ENCODE data around the gene PSMD13. TPM values are rescaled to one million over a fixed set of nuclear protein-coding genes. Genes with fewer than 3 reads are reported as not detected.

The PSMD13 gene
- total RNA-seq, 1 experiment from 2014 or later = 179 TPM

DNA sequence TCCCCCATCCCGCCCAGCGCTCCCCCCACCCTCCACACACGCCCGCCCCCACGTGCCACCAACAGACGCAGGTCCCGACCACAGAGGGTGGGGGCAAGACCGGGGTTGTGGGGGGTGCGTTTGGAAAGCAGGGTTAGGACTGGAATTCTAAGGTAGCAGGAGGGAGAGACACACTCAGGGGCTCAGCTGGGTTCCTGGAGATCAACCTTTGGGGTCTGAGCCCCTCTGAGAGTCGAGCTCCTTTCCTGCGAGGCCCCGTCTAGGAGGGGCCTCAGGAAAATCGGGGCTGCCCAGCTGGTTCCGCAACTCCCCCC lies 52.6 kb downstream of the PSMD13 start:
- H3K4me2 ChIP-seq (ENCODE audit: low read length) = peak overlapping the region; percentile 90
- no peak overlapping the region for H2AFZ ChIP-seq (ENCODE audit: low read depth, low read length, poor library complexity, severe bottlenecking)
- H3K4me3 ChIP-seq (replicated peaks in 1 of 2; ENCODE audit: low read depth in 1 of 2, low read length in 2 of 2) = peak overlapping the region; percentile 59 to 63
- H3K4me1 ChIP-seq (ENCODE audit: control insufficient read depth in 1 of 2, insufficient read depth in 2 of 2, low read length in 2 of 2) = peaks cover 14 to 25% of the 10 kb centered on the region in 2 experiments
- ChIA-PET RAD21 (ENCODE audit: low non-redundant PET in 1 of 2, low total read pairs in 2 of 2, uncharacterized antibody in 2 of 2, unreplicated experiment in 2 of 2) (no interaction called here), CTCF (no interaction called here), POLR2A (no interaction called here)
- no peaks in the 10 kb centered on the region for H4K20me1 ChIP-seq (ENCODE audit: insufficient read depth)
- no peak for TF ChIP-seq ATF3 (IDR thresholded peaks at IDR 0.05)
- TF ChIP-seq EZH2 (IDR thresholded peaks at IDR 0.05) = no peak
- TF ChIP-seq, protein P1, sequence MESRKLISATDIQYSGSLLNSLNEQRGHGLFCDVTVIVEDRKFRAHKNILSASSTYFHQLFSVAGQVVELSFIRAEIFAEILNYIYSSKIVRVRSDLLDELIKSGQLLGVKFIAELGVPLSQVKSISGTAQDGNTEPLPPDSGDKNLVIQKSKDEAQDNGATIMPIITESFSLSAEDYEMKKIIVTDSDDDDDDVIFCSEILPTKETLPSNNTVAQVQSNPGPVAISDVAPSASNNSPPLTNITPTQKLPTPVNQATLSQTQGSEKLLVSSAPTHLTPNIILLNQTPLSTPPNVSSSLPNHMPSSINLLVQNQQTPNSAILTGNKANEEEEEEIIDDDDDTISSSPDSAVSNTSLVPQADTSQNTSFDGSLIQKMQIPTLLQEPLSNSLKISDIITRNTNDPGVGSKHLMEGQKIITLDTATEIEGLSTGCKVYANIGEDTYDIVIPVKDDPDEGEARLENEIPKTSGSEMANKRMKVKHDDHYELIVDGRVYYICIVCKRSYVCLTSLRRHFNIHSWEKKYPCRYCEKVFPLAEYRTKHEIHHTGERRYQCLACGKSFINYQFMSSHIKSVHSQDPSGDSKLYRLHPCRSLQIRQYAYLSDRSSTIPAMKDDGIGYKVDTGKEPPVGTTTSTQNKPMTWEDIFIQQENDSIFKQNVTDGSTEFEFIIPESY (IDR thresholded peaks at IDR 0.05; ENCODE audit: extremely low read depth, insufficient replicate concordance, low read length) = no peak
- no peak for TF ChIP-seq RAD21 (IDR thresholded peaks at IDR 0.05; ENCODE audit: low read depth)
- no peak for TF ChIP-seq SP1 (IDR thresholded peaks at IDR 0.05; ENCODE audit: low read depth)
- TF ChIP-seq, protein P2, sequence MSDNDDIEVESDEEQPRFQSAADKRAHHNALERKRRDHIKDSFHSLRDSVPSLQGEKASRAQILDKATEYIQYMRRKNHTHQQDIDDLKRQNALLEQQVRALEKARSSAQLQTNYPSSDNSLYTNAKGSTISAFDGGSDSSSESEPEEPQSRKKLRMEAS (IDR thresholded peaks at IDR 0.05) = no peak
- no peak for DNase-seq (ENCODE audit: low read depth, low spot score)
- intact Hi-C loops (cut with micrococcal nuclease) = loop anchor here (5.0 kb wide), 1 partner anchor 52 kb away; the partner anchor contains the start of genes PSMD13 and SIRT3
- no peaks in the 10 kb centered on the region for H3K9me2 ChIP-seq (ENCODE audit: insufficient read depth)
- H3K9me3 ChIP-seq (ENCODE audit: control insufficient read depth in 1 of 2, insufficient read depth in 1 of 2, low read depth in 1 of 2, low read length in 2 of 2) = no peaks in the 10 kb centered on the region
- peak; percentile 20 for ATAC-seq
- H3K79me2 ChIP-seq (ENCODE audit: insufficient read depth, low read length) = peaks cover 7% of the 10 kb centered on the region; the same call in 1 of the 2 replicates
- H3K27ac ChIP-seq (ENCODE audit: low read depth, low read length) = peak overlapping the region; percentile 56; the same call in 1 of the 2 replicates
- peak overlapping the region; percentile 68 for H3K9ac ChIP-seq (ENCODE audit: low read length)
- H3K36me3 ChIP-seq (ENCODE audit: control insufficient read depth in 1 of 2, insufficient read depth in 2 of 2, low read length in 2 of 2) = peaks cover 0 to 5% of the 10 kb centered on the region in 2 experiments; a peak in 3 of 4 replicates
- no peaks in the 10 kb centered on the region for H3K27me3 ChIP-seq (ENCODE audit: insufficient read depth, low read length)
- no TSS peak for BruUV-seq (replicated peaks)

Measured in HCT116 (cell line).